ENCODE data around the gene VAT1L. TPM values are rescaled to one million over a fixed set of nuclear protein-coding genes. Genes with fewer than 3 reads are reported as not detected.

Gene VAT1L
- total RNA-seq, 6 experiments from 2014 or later = 0.19 to 0.64 (median 0.51) TPM; not detected in 1

DNA sequence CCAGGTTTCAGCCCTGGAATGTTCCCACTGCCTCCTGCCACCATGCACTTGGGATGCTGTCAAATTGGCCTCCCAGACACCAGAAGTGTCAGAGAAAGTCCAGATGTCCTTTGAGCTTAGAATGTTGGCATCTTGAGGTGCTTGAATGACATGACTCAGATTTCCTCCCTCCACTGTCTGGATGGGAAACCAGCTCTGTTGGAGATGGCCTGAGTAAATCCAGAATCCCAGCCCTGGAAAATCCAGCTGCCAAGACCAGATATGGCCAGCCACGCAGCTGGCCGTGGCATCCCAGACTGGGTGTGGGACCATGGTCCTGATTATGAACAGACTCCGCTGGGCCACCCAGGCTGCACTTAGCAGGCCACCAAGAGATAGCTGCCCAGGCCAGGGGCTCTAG is 177.0 kb downstream of the VAT1L start:
- H3K27me3 ChIP-seq = no peaks in the 10 kb centered on the region
- TF ChIP-seq, protein P1, sequence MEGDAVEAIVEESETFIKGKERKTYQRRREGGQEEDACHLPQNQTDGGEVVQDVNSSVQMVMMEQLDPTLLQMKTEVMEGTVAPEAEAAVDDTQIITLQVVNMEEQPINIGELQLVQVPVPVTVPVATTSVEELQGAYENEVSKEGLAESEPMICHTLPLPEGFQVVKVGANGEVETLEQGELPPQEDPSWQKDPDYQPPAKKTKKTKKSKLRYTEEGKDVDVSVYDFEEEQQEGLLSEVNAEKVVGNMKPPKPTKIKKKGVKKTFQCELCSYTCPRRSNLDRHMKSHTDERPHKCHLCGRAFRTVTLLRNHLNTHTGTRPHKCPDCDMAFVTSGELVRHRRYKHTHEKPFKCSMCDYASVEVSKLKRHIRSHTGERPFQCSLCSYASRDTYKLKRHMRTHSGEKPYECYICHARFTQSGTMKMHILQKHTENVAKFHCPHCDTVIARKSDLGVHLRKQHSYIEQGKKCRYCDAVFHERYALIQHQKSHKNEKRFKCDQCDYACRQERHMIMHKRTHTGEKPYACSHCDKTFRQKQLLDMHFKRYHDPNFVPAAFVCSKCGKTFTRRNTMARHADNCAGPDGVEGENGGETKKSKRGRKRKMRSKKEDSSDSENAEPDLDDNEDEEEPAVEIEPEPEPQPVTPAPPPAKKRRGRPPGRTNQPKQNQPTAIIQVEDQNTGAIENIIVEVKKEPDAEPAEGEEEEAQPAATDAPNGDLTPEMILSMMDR (IDR thresholded peaks at IDR 0.05) = no peak
- no peak for TF ChIP-seq POLR2A (IDR thresholded peaks at IDR 0.05)
- no peak overlapping the region for H3K27ac ChIP-seq
- ATAC-seq (no peak), DNase-seq (no peak)
- H3K4me1 ChIP-seq = no peaks in the 10 kb centered on the region
- H3K9me3 ChIP-seq = no peaks in the 10 kb centered on the region
- no CpG with 5 or more reads among the region's 3 CpGs for WGBS (ENCODE audit: insufficient coverage, low coverage, low lambda C conversion rate, missing lambda C conversion rate)
- H3K4me3 ChIP-seq = no peak overlapping the region
- H3K36me3 ChIP-seq = no peaks in the 10 kb centered on the region
- intact Hi-C loops (cut with DNase I) = loop anchor here in 1 of 2 donors (10.0 kb wide), 1 partner anchor 181 kb away; the partner anchor contains the start of gene VAT1L

DNA sequence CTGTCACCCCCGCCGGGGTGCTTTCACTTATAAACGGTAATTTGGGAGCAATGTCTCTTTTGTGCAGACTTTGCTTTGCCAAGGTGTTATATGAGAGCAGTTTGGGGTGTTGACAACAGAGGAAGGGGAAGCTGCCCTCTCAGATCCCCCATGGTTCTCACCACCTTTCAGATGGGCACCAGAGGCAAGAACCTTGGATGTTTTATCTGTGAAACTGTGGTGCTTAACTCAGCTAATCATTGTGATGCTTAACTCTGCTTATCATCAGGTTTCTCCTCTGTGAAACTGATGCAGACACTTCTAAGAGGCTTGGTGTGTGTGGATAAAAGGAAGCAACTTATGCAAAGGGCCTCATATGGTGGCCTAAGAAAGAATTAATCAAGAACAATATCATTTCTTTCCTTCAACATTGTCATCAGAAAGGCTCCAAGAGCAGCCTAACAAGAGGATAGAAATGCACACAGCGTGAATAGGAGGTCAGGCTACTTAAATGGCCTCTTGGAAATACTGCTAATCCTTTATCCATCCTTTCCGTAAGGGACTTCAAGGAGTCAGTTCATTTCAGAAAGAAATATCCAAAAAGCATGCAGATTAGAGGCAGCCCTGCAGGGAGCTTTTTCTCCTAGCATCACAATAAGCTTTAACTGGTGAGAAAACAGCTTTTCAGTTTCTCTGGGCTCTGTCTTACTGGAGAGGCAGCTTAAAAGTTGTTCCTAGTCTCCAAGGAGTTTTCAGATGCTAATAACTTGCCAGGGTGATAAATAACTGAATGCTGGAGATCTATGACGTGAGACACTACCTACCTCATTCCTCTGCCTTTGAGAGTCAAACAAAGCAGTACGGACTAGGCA is 178.9 kb downstream of the VAT1L start:
- H3K36me3 ChIP-seq = no peaks in the 10 kb centered on the region
- H3K4me1 ChIP-seq = no peaks in the 10 kb centered on the region
- no peak overlapping the region for H3K4me3 ChIP-seq
- no peaks in the 10 kb centered on the region for H3K9me3 ChIP-seq
- DNase-seq (no peak), ATAC-seq (no peak)
- intact Hi-C loops (cut with DNase I) = loop anchor here in 1 of 2 donors (10.0 kb wide), 1 partner anchor 182 kb away; the partner anchor contains the start of gene VAT1L
- no peak overlapping the region for H3K27ac ChIP-seq
- WGBS (ENCODE audit: insufficient coverage, low coverage, low lambda C conversion rate, missing lambda C conversion rate) = 29% methylated on average over 7 of the region's 7 CpGs
- TF ChIP-seq, protein P1 (IDR thresholded peaks at IDR 0.05) = no peak
- TF ChIP-seq POLR2A (IDR thresholded peaks at IDR 0.05) = no peak
- no peaks in the 10 kb centered on the region for H3K27me3 ChIP-seq

DNA sequence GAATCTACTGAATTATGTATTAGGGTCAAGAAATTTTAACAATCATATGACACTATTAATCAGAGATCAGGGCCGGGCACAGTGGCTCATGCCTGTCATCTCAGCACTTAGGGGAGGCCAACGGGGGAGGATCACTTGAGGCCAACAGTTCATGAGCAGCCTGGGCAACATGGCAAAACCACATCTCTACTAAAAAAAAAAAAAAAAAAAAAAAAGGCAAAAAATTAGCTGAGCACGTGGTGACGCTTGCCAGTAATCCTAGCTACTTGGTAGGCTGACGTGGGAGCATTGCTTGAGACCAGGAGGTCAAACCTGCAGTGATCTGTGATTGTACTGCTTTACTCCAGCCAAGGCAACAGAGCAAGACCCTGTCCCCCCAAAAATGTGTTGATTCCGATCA is 181.5 kb downstream of the VAT1L start:
- no peak for DNase-seq
- H3K4me1 ChIP-seq = no peaks in the 10 kb centered on the region
- H3K36me3 ChIP-seq = no peaks in the 10 kb centered on the region
- no peaks in the 10 kb centered on the region for H3K9me3 ChIP-seq
- ATAC-seq = no peak
- no peak overlapping the region for H3K27ac ChIP-seq
- no peaks in the 10 kb centered on the region for H3K27me3 ChIP-seq
- intact Hi-C loops (cut with DNase I) = loop anchor here (5.0 to 10.0 kb wide), 2 partner anchors 185 to 293 kb away; partner anchors contain the start of gene VAT1L (in 1 of the 2)
- no peak for TF ChIP-seq POLR2A (IDR thresholded peaks at IDR 0.05)
- TF ChIP-seq, protein P1 (IDR thresholded peaks at IDR 0.05) = no peak
- no peak overlapping the region for H3K4me3 ChIP-seq
- 60% methylated on average over 6 of the region's 6 CpGs for whole genome bisulfite sequencing (ENCODE audit: insufficient coverage, low coverage, low lambda C conversion rate, missing lambda C conversion rate)

DNA sequence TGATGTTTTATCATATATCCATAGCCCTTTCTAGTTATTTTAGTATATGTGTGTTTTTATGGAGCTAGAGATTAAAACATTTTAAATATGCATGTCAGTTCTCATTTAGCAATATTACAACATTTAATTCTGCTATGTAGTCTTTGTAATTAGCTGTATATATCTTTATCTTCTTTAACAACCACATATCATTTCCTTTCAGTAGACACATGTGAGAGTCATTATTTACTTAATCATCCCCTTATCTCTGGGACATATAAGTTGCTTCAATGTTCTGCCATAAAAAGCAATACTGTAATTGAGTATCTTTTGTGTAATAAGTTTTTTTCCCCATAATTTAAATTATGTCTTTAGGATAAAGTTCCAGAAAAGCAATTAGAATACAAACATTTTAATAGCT is 182.0 kb downstream of the VAT1L start:
- intact Hi-C loops (cut with DNase I) = loop anchor here (5.0 kb wide), 1 partner anchor 293 kb away; no protein-coding TSS in a partner anchor
- no peaks in the 10 kb centered on the region for H3K9me3 ChIP-seq
- ATAC-seq (no peak), DNase-seq (no peak)
- no peaks in the 10 kb centered on the region for H3K36me3 ChIP-seq
- TF ChIP-seq, protein P1 (IDR thresholded peaks at IDR 0.05) = no peak
- no peak for TF ChIP-seq POLR2A (IDR thresholded peaks at IDR 0.05)
- H3K27me3 ChIP-seq = no peaks in the 10 kb centered on the region
- H3K4me3 ChIP-seq = no peak overlapping the region
- H3K4me1 ChIP-seq = no peaks in the 10 kb centered on the region
- H3K27ac ChIP-seq = no peak overlapping the region

Data from right lobe of liver (tissue), 6 donors.